GM19025 (cell line): Measurements from ENCODE around the gene APOL3.
"Not testable (repeated sequence)": the region's sequence is repeated elsewhere in the genome, so short reads cannot be mapped to it uniquely, and the experiment has no call there.

ENCODE experiments used
- ATAC-seq: cut with Tn5 transposase; IDR thresholded peaks from one replicate; pipeline ENCODE4 v1.9.1; 2021; ENCODE audit warnings: mild to moderate bottlenecking, low read depth, moderate library complexity; ENCODE audit not compliant: unreplicated experiment

The APOL3 gene

GRCh38 chr22:36163497-36163896, 2.9 kb upstream of the APOL3 start:
- ATAC-seq = no peak

GRCh38 chr22:36162127-36163034, 1.8 kb upstream of the APOL3 start:
- ATAC-seq = no peak

GRCh38 chr22:36161793-36162126, 1.2 kb upstream of the APOL3 start:
- not testable (repeated sequence) for ATAC-seq

- no peak for ATAC-seq
Measured at GRCh38 chr22:36156515-36157419, 3.8 kb downstream of the APOL3 start.

GRCh38 chr22:36156119-36156514, 4.4 kb downstream of the APOL3 start:
- no peak for ATAC-seq

GRCh38 chr22:36155702-36156101, 4.9 kb downstream of the APOL3 start:
- ATAC-seq = no peak

- ATAC-seq = no peak
Measured at GRCh38 chr22:36154423-36154945, 6.1 kb downstream of the APOL3 start.

- ATAC-seq = no peak
Measured at GRCh38 chr22:36153501-36154422, 6.8 kb downstream of the APOL3 start.

- ATAC-seq = not testable (repeated sequence)
Measured at GRCh38 chr22:36152821-36153220, 7.7 kb downstream of the APOL3 start.

- ATAC-seq = no peak
Measured at GRCh38 chr22:36152088-36152487, 8.5 kb downstream of the APOL3 start.

- ATAC-seq = no peak
Measured at GRCh38 chr22:36151006-36151595, 9.5 kb downstream of the APOL3 start.

- ATAC-seq = no peak
Measured at GRCh38 chr22:36149441-36149840, 11.1 kb downstream of the APOL3 start.

GRCh38 chr22:36148411-36148810, 12.1 kb downstream of the APOL3 start:
- ATAC-seq = no peak

- ATAC-seq = no peak
Measured at GRCh38 chr22:36147196-36147791, 13.3 kb downstream of the APOL3 start.

- no peak for ATAC-seq
Measured at GRCh38 chr22:36145881-36146280, 14.7 kb downstream of the APOL3 start.

GRCh38 chr22:36144886-36145541, 15.5 kb downstream of the APOL3 start:
- no peak for ATAC-seq

GRCh38 chr22:36143956-36144355, 16.6 kb downstream of the APOL3 start:
- ATAC-seq = no peak

- ATAC-seq = no peak
Measured at GRCh38 chr22:36143066-36143815, 17.3 kb downstream of the APOL3 start.
